SK-N-SH (cell line): ENCODE data around the gene SLC38A8. TPM values are rescaled to one million over a fixed set of nuclear protein-coding genes. Genes with fewer than 3 reads are reported as not detected.

Source experiments
- CTCF ChIA-PET: fragments of 300-600, 350-600 bp; formaldehyde crosslinking; extraction: SDS; loops from one replicate; lab custom pipeline; 2021; lab: Yijun Ruan, JAX
- POLR2A ChIA-PET: fragments of 350-600 bp; sonication (Branson Sonifier 250); formaldehyde crosslinking; extraction: SDS; loops from one replicate; lab custom pipeline; 2020; ENCODE audit warnings: antibody characterized with exemption, inconsistent platforms; lab: Yijun Ruan, JAX
- DNase-seq: peaks from one replicate; pipeline ENCODE4 v3.0.0; 2012
- H2AFZ ChIP-seq: fragments of 200-600 bp; sonication (generic); 2 replicates; pipeline ENCODE4 v1.8.1; 2016; ENCODE audit warnings: antibody characterized with exemption, mild to moderate bottlenecking, low read depth
- H3F3A ChIP-seq: fragments of 200-600 bp; sonication (generic); replicated peaks from 2 replicates; pipeline ENCODE3; 2016; ENCODE audit warnings: antibody characterized with exemption, mild to moderate bottlenecking; ENCODE audit not compliant: insufficient read depth
- H3K27ac ChIP-seq, 2 experiments: fragments of 200-500 bp in 1 of 2; fragments of 200-600 bp in 1 of 2; sonication (Bioruptor generic) in 1 of 2; sonication (generic), shearing (Covaris generic) in 1 of 2; 2 replicates each; pipeline versions ENCODE4 v1.5.1 to v1.6.1; 2014 to 2016; ENCODE audit warnings: low read depth in 2 of 2, inconsistent platforms in 1 of 2, low read length in 1 of 2, mild to moderate bottlenecking in 1 of 2, mixed read lengths in 1 of 2
- H3K27me3 ChIP-seq: fragments of 200-600 bp; sonication (generic), shearing (Covaris generic); 2 replicates; pipeline ENCODE4 v1.6.1; 2016; ENCODE audit warnings: mixed run types; ENCODE audit not compliant: insufficient read depth
- H3K36me3 ChIP-seq, 2 experiments: fragments of 200-500 bp in 1 of 2; fragments of 200-600 bp in 1 of 2; sonication (Bioruptor generic) in 1 of 2; sonication (generic) in 1 of 2; replicated peaks in 1 of 2; 2 replicates each; pipeline versions ENCODE3 to v1.5.1; 2014 to 2016; ENCODE audit warnings: low read length in 1 of 2, mild to moderate bottlenecking in 1 of 2; ENCODE audit not compliant: insufficient read depth in 2 of 2, control insufficient read depth in 1 of 2
- H3K4me1 ChIP-seq, 2 experiments: fragments of 200-500 bp in 1 of 2; fragments of 200-600 bp in 1 of 2; sonication (Bioruptor generic) in 1 of 2; sonication (generic), shearing (Covaris generic) in 1 of 2; 2 replicates each; pipeline versions ENCODE4 v1.5.1 to v1.6.1; 2014 to 2016; ENCODE audit warnings: low read depth in 1 of 2, low read length in 1 of 2, mixed run types in 1 of 2; ENCODE audit not compliant: insufficient read depth in 2 of 2, control insufficient read depth in 1 of 2
- H3K4me2 ChIP-seq: fragments of 200-600 bp; sonication (generic), shearing (Covaris generic); 2 replicates; pipeline ENCODE4 v1.6.1; 2017; ENCODE audit warnings: mixed run types
- H3K4me3 ChIP-seq, 2 experiments: fragments of 200-500 bp in 1 of 2; fragments of 200-600 bp in 1 of 2; sonication (Bioruptor generic) in 1 of 2; sonication (generic), shearing (Covaris generic) in 1 of 2; 2 replicates each; pipeline versions ENCODE4 v1.5.1 to v1.8.1; 2014 to 2016; ENCODE audit warnings: low read depth in 2 of 2, inconsistent platforms in 1 of 2, low read length in 1 of 2, mild to moderate bottlenecking in 1 of 2, mixed read lengths in 1 of 2, moderate library complexity in 1 of 2
- H3K79me2 ChIP-seq: fragments of 200-600 bp; sonication (generic); 2 replicates; pipeline ENCODE4 v1.8.1; 2017; ENCODE audit warnings: mild to moderate bottlenecking; ENCODE audit not compliant: insufficient read depth
- H3K9ac ChIP-seq: fragments of 200-600 bp; sonication (generic); 2 replicates; pipeline ENCODE4 v1.6.1; 2017; ENCODE audit warnings: mixed run types
- H3K9me2 ChIP-seq: fragments of 200-600 bp; sonication (generic); 2 replicates; pipeline ENCODE4 v1.6.1; 2017; ENCODE audit warnings: mixed run types
- H3K9me3 ChIP-seq: fragments of 200-600 bp; sonication (generic); 2 replicates; pipeline ENCODE4 v1.6.1; 2017; ENCODE audit warnings: mixed run types, mild to moderate bottlenecking, moderate library complexity
- H4K20me1 ChIP-seq: fragments of 200-600 bp; sonication (generic); 2 replicates; pipeline ENCODE4 v1.6.1; 2017; ENCODE audit warnings: mild to moderate bottlenecking, mixed run types; ENCODE audit not compliant: insufficient read depth
- ELF1 ChIP-seq: IDR thresholded peaks from 2 replicates; pipeline ENCODE4 v1.4.0; 2012
- EP300 ChIP-seq, 2 experiments: IDR thresholded peaks; 2 replicates each; pipeline versions ENCODE4 v1.4.0 to v1.6.1; 2012; ENCODE audit warnings: borderline replicate concordance in 1 of 2, low read depth in 1 of 2, low read length in 1 of 2
- GABPA ChIP-seq: IDR thresholded peaks from 2 replicates; pipeline ENCODE4 v1.4.0; 2012; ENCODE audit warnings: low read depth, mild to moderate bottlenecking
- GATA2 ChIP-seq: sonication (generic); formaldehyde crosslinking; IDR thresholded peaks from 2 replicates; pipeline ENCODE4 v1.5.0; 2020; ENCODE audit warnings: mild to moderate bottlenecking, missing genetic modification reagents
- JUND ChIP-seq: IDR thresholded peaks from 2 replicates; pipeline ENCODE4 v1.4.0; 2012
- MXI1 ChIP-seq: IDR thresholded peaks from 2 replicates; pipeline ENCODE4 v1.6.1; 2012; ENCODE audit warnings: mild to moderate bottlenecking, low read depth, low read length, improper control_type of control experiment
- NFIC ChIP-seq: IDR thresholded peaks from 2 replicates; pipeline ENCODE4 v1.4.0; 2012; ENCODE audit warnings: borderline replicate concordance
- RAD21 ChIP-seq: IDR thresholded peaks from 2 replicates; pipeline ENCODE4 v1.6.1; 2012; ENCODE audit warnings: mild to moderate bottlenecking, low read length
- RXRA ChIP-seq: IDR thresholded peaks from 2 replicates; pipeline ENCODE4 v1.4.0; 2012; ENCODE audit warnings: low read depth, mild to moderate bottlenecking, borderline replicate concordance
- TAF1 ChIP-seq: IDR thresholded peaks from 2 replicates; pipeline ENCODE4 v1.6.1; 2012; ENCODE audit warnings: low read depth, mild to moderate bottlenecking, low read length, moderate library complexity, borderline replicate concordance
- TCF12 ChIP-seq: IDR thresholded peaks from 2 replicates; pipeline ENCODE4 v1.4.0; 2012
- WGBS: methylation state at CpG from one replicate; pipeline ENCODE4 v1.1.6; 2017; ENCODE audit warnings: low lambda C conversion rate; 5-methylcytosine and 5-hydroxymethylcytosine counted together
- polyA plus RNA-seq, 3 experiments: library from polyadenylated mRNA; depleted of rRNA; stranded (reverse); fragments of >200 nt; gene quantifications; 2 replicates each; pipeline ENCODE4 v1.2.3, GENCODE V29; 2012
- TF ChIP-seq, protein P1 (sequence below): IDR thresholded peaks from 2 replicates; pipeline ENCODE4; 2012

The SLC38A8 gene
- polyA plus RNA-seq, 1 of the 3 experiments (the other 2 are of a cell fraction) = not detected

DNA sequence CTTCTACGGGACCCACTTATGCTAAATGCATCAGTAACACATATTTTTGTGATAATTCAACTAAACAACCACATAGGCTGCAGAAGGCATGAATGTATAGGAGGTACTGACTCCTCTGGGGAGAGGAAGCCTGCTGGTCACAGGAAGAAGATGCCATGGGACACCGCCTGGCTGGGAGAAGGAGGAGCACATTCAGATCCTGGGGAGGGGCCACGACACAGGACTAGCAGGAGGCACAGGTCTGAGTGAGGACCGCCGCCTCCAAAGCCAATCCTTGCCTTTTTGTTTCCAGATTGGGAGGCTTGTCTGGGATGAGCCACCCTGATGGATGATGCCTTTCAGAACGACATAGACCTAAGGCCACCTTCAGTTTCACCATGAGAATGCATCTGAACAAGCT lies 39.5 kb upstream of the SLC38A8 start:
- H3K9me2 ChIP-seq = no peaks in the 10 kb centered on the region
- 0 out of 2 replicates have a peak, but pooled peaks cover 6% of the 10 kb centered on the region for H4K20me1 ChIP-seq
- ChIA-PET POLR2A (interaction anchor here (0.5 kb wide), 1 partner anchor 408 kb away, joined by 10 read pairs; no protein-coding TSS in a partner anchor), CTCF (interaction anchor here (0.8 to 14.3 kb wide), 6 partner anchors 16 to 125 kb away, joined by 3 to 163 read pairs (median 5); partner anchors contain the start of gene TAF1C)
- H3K4me2 ChIP-seq = no peak overlapping the region
- peaks cover 12% of the 10 kb centered on the region for H3K79me2 ChIP-seq
- H3K9me3 ChIP-seq = no peaks in the 10 kb centered on the region
- TF ChIP-seq RXRA (no peak), ELF1 (no peak), TCF12 (no peak), GABPA (no peak), NFIC (no peak), TAF1 (no peak), MXI1 (no peak), RAD21 (no peak), GATA2 (CRISPR knock-in tag) (no peak), EP300 (IDR thresholded peaks at IDR 0.05; ENCODE audit: borderline replicate concordance in 1 of 2, low read depth in 1 of 2, low read length in 1 of 2) (no peak), JUND (no peak)
- TF ChIP-seq, protein P1, sequence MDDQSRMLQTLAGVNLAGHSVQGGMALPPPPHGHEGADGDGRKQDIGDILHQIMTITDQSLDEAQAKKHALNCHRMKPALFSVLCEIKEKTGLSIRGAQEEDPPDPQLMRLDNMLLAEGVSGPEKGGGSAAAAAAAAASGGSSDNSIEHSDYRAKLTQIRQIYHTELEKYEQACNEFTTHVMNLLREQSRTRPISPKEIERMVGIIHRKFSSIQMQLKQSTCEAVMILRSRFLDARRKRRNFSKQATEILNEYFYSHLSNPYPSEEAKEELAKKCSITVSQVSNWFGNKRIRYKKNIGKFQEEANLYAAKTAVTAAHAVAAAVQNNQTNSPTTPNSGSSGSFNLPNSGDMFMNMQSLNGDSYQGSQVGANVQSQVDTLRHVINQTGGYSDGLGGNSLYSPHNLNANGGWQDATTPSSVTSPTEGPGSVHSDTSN = no peak
- peaks cover 41 to 76% of the 10 kb centered on the region in 2 experiments for H3K36me3 ChIP-seq
- H3K4me1 ChIP-seq = no peaks in the 10 kb centered on the region
- H3K27me3 ChIP-seq = no peaks in the 10 kb centered on the region
- no peak overlapping the region for H3K4me3 ChIP-seq
- H3K9ac ChIP-seq = no peak overlapping the region
- DNase-seq = no peak
- 83% methylated on average over 4 of the region's 6 CpGs for WGBS
- no peak overlapping the region for H2AFZ ChIP-seq
- H3K27ac ChIP-seq = no peak overlapping the region
- no peaks in the 10 kb centered on the region for H3F3A ChIP-seq

DNA sequence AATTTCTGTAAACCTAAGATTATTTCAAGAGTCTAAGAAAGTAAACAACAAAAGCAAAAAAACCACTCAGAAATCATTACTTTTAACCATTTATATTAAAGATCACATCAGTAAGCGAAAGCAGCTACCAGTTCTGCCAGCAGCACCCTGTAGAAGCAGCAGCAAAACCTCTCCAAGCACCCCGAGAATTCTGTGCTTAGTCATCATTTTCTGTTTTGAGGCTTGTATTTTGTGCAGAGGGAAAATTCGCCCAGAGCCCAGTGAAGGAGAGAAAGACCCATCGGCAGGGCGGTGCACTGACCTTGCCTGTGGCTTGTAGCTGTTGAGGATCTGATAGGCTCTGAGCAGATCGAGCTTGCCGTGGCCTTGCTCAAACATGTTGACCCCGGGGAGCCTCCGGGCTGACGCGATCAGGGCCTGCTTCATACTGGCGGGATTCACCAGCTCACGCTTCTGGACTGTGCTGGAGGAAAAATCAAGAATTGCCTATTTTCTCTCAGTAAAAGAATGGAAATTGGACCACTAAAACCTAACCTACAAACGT lies 38.9 kb upstream of the SLC38A8 start:
- TF ChIP-seq GATA2 (CRISPR knock-in tag) = no peak
- TF ChIP-seq TAF1 = no peak
- H3F3A ChIP-seq = no peaks in the 10 kb centered on the region
- H3K79me2 ChIP-seq = peaks cover 17% of the 10 kb centered on the region
- H3K36me3 ChIP-seq = peaks cover 40 to 73% of the 10 kb centered on the region in 2 experiments
- H3K4me1 ChIP-seq = no peaks in the 10 kb centered on the region
- WGBS = 90% methylated on average over 13 of the region's 14 CpGs
- H3K27me3 ChIP-seq = no peaks in the 10 kb centered on the region
- no peak overlapping the region for H3K9ac ChIP-seq
- no peak overlapping the region for H2AFZ ChIP-seq
- no peaks in the 10 kb centered on the region for H3K9me2 ChIP-seq
- POLR2A ChIA-PET = no interaction called here
- no peak overlapping the region for H3K4me3 ChIP-seq
- no peak overlapping the region for H3K4me2 ChIP-seq
- CTCF ChIA-PET = interaction anchor here (0.8 to 14.3 kb wide), 6 partner anchors 14 to 255 kb away, joined by 3 to 163 read pairs (median 9); partner anchors contain the start of gene TAF1C
- H3K9me3 ChIP-seq = no peaks in the 10 kb centered on the region
- H3K27ac ChIP-seq = no peak overlapping the region
- DNase-seq = no peak
- 0 out of 2 replicates have a peak, but pooled peaks cover 6% of the 10 kb centered on the region for H4K20me1 ChIP-seq
